HG02763 (cell line): ENCODE results near the gene CTNNA1.

Experiments used
- ATAC-seq: cut with Tn5 transposase; IDR thresholded peaks from one replicate; pipeline ENCODE4 v1.9.1; 2021; ENCODE audit warnings: mild to moderate bottlenecking, moderate library complexity; ENCODE audit not compliant: unreplicated experiment

CTNNA1 gene

GRCh38 chr5:138956801-138957200 is 203.6 kb downstream of the CTNNA1 start:
- no peak for ATAC-seq

- ATAC-seq: no peak
Measured at GRCh38 chr5:138960145-138960692, 207.0 kb downstream of the CTNNA1 start.

- no peak for ATAC-seq
Measured at GRCh38 chr5:138961221-138961620, 208.0 kb downstream of the CTNNA1 start.

GRCh38 chr5:138961729-138962128 is 208.5 kb downstream of the CTNNA1 start:
- ATAC-seq: no peak

- no peak for ATAC-seq
Measured at GRCh38 chr5:138962614-138963370, 209.6 kb downstream of the CTNNA1 start.

GRCh38 chr5:138963763-138964371 is 210.6 kb downstream of the CTNNA1 start:
- no peak for ATAC-seq

GRCh38 chr5:138964647-138965201 is 211.5 kb downstream of the CTNNA1 start:
- ATAC-seq: no peak

GRCh38 chr5:138965626-138966025 is 212.4 kb downstream of the CTNNA1 start:
- no peak for ATAC-seq

GRCh38 chr5:138966236-138966985 is 213.2 kb downstream of the CTNNA1 start:
- ATAC-seq: no peak

- ATAC-seq: no peak
Measured at GRCh38 chr5:138967791-138968448, 214.7 kb downstream of the CTNNA1 start.

GRCh38 chr5:138968601-138969000 is 215.4 kb downstream of the CTNNA1 start:
- ATAC-seq: no peak

- ATAC-seq: no peak
Measured at GRCh38 chr5:138969323-138970002, 216.2 kb downstream of the CTNNA1 start.

GRCh38 chr5:138972230-138972629 is 219.0 kb downstream of the CTNNA1 start:
- no peak for ATAC-seq

- ATAC-seq: no peak
Measured at GRCh38 chr5:138972836-138973235, 219.6 kb downstream of the CTNNA1 start.

GRCh38 chr5:138974227-138975063 is 221.2 kb downstream of the CTNNA1 start:
- ATAC-seq: no peak

- no peak for ATAC-seq
Measured at GRCh38 chr5:138975098-138975847, 222.0 kb downstream of the CTNNA1 start.

- no peak for ATAC-seq
Measured at GRCh38 chr5:138978080-138978479, 224.9 kb downstream of the CTNNA1 start.

GRCh38 chr5:138978581-138978980 is 225.4 kb downstream of the CTNNA1 start:
- ATAC-seq: no peak
